Measurements from ENCODE around the gene RAB3GAP1. TPM values are rescaled to one million over a fixed set of nuclear protein-coding genes. Genes with fewer than 3 reads are reported as not detected.

The RAB3GAP1 gene
- total and polyA plus RNA-seq, 2 donors from 2014 or later: 16.6 to 41.4 TPM

GRCh38 chr2:135163306-135163705 lies 111.2 kb downstream of the RAB3GAP1 start:
- peaks cover 5 to 31% (median 9%) of the 10 kb centered on the region in 3 donors for H3K36me3 ChIP-seq (ENCODE audit: control insufficient read depth in 2 of 3, insufficient read depth in 3 of 3, low read length in 3 of 3)
- FAIRE-seq: no peak

GRCh38 chr2:135163901-135164300 lies 111.8 kb downstream of the RAB3GAP1 start:
- FAIRE-seq: no peak
- intact Hi-C loops (cut with DNase I): no loop called here

More at GRCh38 chr2:135163306-135163705, 111.2 kb downstream of the RAB3GAP1 start:
- intact Hi-C loops (cut with DNase I): no loop called here
- H3K9ac ChIP-seq (ENCODE audit: low read length in 3 of 3): no peak overlapping the region
- TF ChIP-seq CTCF (IDR thresholded peaks at IDR 0.05; ENCODE audit: borderline replicate concordance, extremely low read depth, insufficient read depth): no peak
- no peak overlapping the region for H3K4me3 ChIP-seq (ENCODE audit: low read length in 3 of 3)
- H3K4me1 ChIP-seq (ENCODE audit: control insufficient read depth in 2 of 3, insufficient read depth in 2 of 3, low read depth in 1 of 3, low read length in 3 of 3): no peaks in the 10 kb centered on the region
- H3K27me3 ChIP-seq (ENCODE audit: control insufficient read depth, insufficient read depth, low read length): no peaks in the 10 kb centered on the region
- no peak overlapping the region for H3K27ac ChIP-seq (ENCODE audit: low read depth in 2 of 2, low read length in 2 of 2)
- no peak for DNase-seq
- H3K9me3 ChIP-seq (ENCODE audit: control insufficient read depth in 2 of 3, insufficient read depth in 1 of 3, low read length in 3 of 3): no peaks in the 10 kb centered on the region

GRCh38 chr2:135164431-135164830 lies 112.3 kb downstream of the RAB3GAP1 start:
- Histone ChIP-seq H3K9me3 (ENCODE audit: control insufficient read depth in 2 of 3, insufficient read depth in 1 of 3, low read length in 3 of 3) (no peaks in the 10 kb centered on the region), H3K4me1 (ENCODE audit: control insufficient read depth in 2 of 3, insufficient read depth in 2 of 3, low read depth in 1 of 3, low read length in 3 of 3) (no peaks in the 10 kb centered on the region), H3K36me3 (ENCODE audit: control insufficient read depth in 2 of 3, insufficient read depth in 3 of 3, low read length in 3 of 3) (peaks cover 4 to 32% (median 15%) of the 10 kb centered on the region in 3 donors), H3K4me3 (ENCODE audit: low read length in 3 of 3) (no peak overlapping the region), H3K9ac (ENCODE audit: low read length in 3 of 3) (no peak overlapping the region), H3K27me3 (ENCODE audit: control insufficient read depth, insufficient read depth, low read length) (no peaks in the 10 kb centered on the region), H3K27ac (ENCODE audit: low read depth in 2 of 2, low read length in 2 of 2) (no peak overlapping the region)
- DNase-seq: no peak
- intact Hi-C loops (cut with DNase I): no loop called here
- FAIRE-seq: no peak
- no peak for TF ChIP-seq CTCF (IDR thresholded peaks at IDR 0.05; ENCODE audit: borderline replicate concordance, extremely low read depth, insufficient read depth)

More at GRCh38 chr2:135163901-135164300, 111.8 kb downstream of the RAB3GAP1 start:
- no peak overlapping the region for H3K4me3 ChIP-seq (ENCODE audit: low read length in 3 of 3)
- H3K27ac ChIP-seq (ENCODE audit: low read depth in 2 of 2, low read length in 2 of 2): no peak overlapping the region
- H3K4me1 ChIP-seq (ENCODE audit: control insufficient read depth in 2 of 3, insufficient read depth in 2 of 3, low read depth in 1 of 3, low read length in 3 of 3): no peaks in the 10 kb centered on the region
- H3K36me3 ChIP-seq (ENCODE audit: control insufficient read depth in 2 of 3, insufficient read depth in 3 of 3, low read length in 3 of 3): peaks cover 5 to 32% (median 13%) of the 10 kb centered on the region in 3 donors
- H3K27me3 ChIP-seq (ENCODE audit: control insufficient read depth, insufficient read depth, low read length): no peaks in the 10 kb centered on the region
- no peaks in the 10 kb centered on the region for H3K9me3 ChIP-seq (ENCODE audit: control insufficient read depth in 2 of 3, insufficient read depth in 1 of 3, low read length in 3 of 3)
- no peak for TF ChIP-seq CTCF (IDR thresholded peaks at IDR 0.05; ENCODE audit: borderline replicate concordance, extremely low read depth, insufficient read depth)
- DNase-seq: no peak
- no peak overlapping the region for H3K9ac ChIP-seq (ENCODE audit: low read length in 3 of 3)

- FAIRE-seq (no peak), DNase-seq (no peak)
- no peaks in the 10 kb centered on the region for H3K27me3 ChIP-seq (ENCODE audit: control insufficient read depth, insufficient read depth, low read length)
- TF ChIP-seq CTCF (IDR thresholded peaks at IDR 0.05; ENCODE audit: borderline replicate concordance, extremely low read depth, insufficient read depth): no peak
- H3K4me1 ChIP-seq (ENCODE audit: control insufficient read depth in 2 of 3, insufficient read depth in 2 of 3, low read depth in 1 of 3, low read length in 3 of 3): no peaks in the 10 kb centered on the region
- H3K27ac ChIP-seq (ENCODE audit: low read depth in 2 of 2, low read length in 2 of 2): no peak overlapping the region
- peaks cover 5 to 40% (median 28%) of the 10 kb centered on the region in 3 donors for H3K36me3 ChIP-seq (ENCODE audit: control insufficient read depth in 2 of 3, insufficient read depth in 3 of 3, low read length in 3 of 3)
- no peak overlapping the region for H3K4me3 ChIP-seq (ENCODE audit: low read length in 3 of 3)
- H3K9me3 ChIP-seq (ENCODE audit: control insufficient read depth in 2 of 3, insufficient read depth in 1 of 3, low read length in 3 of 3): no peaks in the 10 kb centered on the region
- intact Hi-C loops (cut with DNase I): no loop called here
- H3K9ac ChIP-seq (ENCODE audit: low read length in 3 of 3): no peak overlapping the region
Observed at GRCh38 chr2:135167273-135167672, 115.2 kb downstream of the RAB3GAP1 start.
